Prostate gland (tissue), 2 donors: ENCODE results near the gene PLAAT3.

Experiments used
- POLR2A ChIP-seq: fragments of 450-650 bp; IDR thresholded peaks from one replicate; pipeline ENCODE4 v1.6.1; 2016; ENCODE audit warnings: antibody characterized with exemption, mild to moderate bottlenecking
- POLR2AphosphoS5 ChIP-seq: sonication (generic); formaldehyde crosslinking; IDR thresholded peaks from one replicate; pipeline ENCODE4 v1.6.1; 2017; ENCODE audit warnings: antibody characterized with exemption
- TF ChIP-seq, protein P1 (sequence below), 4 experiments: fragments of 200-600 bp in 2 of 4; fragments of 450-650 bp in 2 of 4; sonication (generic) in 2 of 4; IDR thresholded peaks; 1 replicate in 3 of 4; 2 replicates in 1 of 4; pipeline ENCODE4 v1.5.1; 2016 to 2019; ENCODE audit warnings: antibody characterized with exemption in 4 of 4, mild to moderate bottlenecking in 2 of 4, moderate library complexity in 2 of 4

DNA sequence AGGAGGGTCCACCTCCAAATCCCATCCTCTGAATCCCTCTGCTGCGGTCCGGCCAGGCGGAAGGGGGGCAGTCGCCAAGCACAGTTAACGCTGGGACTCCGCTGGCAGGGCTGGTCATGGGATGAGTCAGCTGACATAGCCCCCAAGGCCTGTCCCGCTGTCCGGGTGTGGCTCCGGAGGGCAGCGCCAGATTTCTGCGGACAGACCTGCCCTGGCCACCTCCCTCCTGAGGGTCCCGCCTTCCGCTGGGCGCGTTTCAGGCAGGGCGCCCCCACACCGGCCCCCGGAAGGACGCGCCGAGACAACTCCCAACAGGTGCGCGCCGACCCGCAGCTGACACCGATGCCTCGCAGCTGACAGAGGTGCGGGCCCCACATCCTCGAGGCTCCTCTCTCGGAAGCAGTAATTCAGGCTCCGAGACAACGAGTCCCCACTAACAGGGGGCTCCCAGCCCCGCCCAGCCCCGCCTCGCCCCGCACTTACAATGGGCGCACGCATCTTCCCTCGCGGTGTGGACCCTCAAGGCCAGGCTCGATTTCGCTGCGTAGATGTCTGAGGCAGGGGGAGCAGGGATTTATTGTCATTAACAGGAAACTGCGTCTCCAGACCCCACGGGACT, 607 bp downstream of the PLAAT3 start:
- TF ChIP-seq POLR2AphosphoS5 (no peak), POLR2A (no peak)
- TF ChIP-seq, protein P1, sequence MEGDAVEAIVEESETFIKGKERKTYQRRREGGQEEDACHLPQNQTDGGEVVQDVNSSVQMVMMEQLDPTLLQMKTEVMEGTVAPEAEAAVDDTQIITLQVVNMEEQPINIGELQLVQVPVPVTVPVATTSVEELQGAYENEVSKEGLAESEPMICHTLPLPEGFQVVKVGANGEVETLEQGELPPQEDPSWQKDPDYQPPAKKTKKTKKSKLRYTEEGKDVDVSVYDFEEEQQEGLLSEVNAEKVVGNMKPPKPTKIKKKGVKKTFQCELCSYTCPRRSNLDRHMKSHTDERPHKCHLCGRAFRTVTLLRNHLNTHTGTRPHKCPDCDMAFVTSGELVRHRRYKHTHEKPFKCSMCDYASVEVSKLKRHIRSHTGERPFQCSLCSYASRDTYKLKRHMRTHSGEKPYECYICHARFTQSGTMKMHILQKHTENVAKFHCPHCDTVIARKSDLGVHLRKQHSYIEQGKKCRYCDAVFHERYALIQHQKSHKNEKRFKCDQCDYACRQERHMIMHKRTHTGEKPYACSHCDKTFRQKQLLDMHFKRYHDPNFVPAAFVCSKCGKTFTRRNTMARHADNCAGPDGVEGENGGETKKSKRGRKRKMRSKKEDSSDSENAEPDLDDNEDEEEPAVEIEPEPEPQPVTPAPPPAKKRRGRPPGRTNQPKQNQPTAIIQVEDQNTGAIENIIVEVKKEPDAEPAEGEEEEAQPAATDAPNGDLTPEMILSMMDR (IDR thresholded peaks at IDR 0.05) = no peak
